MM.1S (cell line): ENCODE measurements around the gene CHEK1.

Source experiments
- CTCF ChIP-seq: fragments of 300-600 bp; sonication (generic); IDR thresholded peaks from 2 replicates; pipeline ENCODE4 v1.5.1; 2016; ENCODE audit warnings: antibody characterized with exemption, low read length, mixed read lengths
- EZH2 ChIP-seq: fragments of 300-600 bp; sonication (generic); optimal IDR thresholded peaks from 2 replicates; pipeline ENCODE3; 2017; ENCODE audit warnings: low read depth, mild to moderate bottlenecking, antibody characterized with exemption, low read length, mixed read lengths
- EZH2phosphoT487 ChIP-seq: fragments of 300-600 bp; sonication (generic); IDR thresholded peaks from 2 replicates; pipeline ENCODE4 v1.6.1; 2018; ENCODE audit warnings: antibody characterized with exemption, low read length

- TF ChIP-seq CTCF (no peak), EZH2 (no peak), EZH2phosphoT487 (no peak)
These were observed 2.4 kb downstream of the CHEK1 start for GRCh38 chr11:125627236-125627910.
